MCF 10A (cell line): ENCODE data around the gene ZFP82. TPM values are rescaled to one million over a fixed set of nuclear protein-coding genes. Genes with fewer than 3 reads are reported as not detected.
A peak's percentile ranks its signal among the peaks of the same experiment; 100 is the strongest.

Source experiments
- BruUV-seq: library from RNA; stranded (reverse); fragments of 400-500 nt; replicated peaks from 2 replicates; lab custom pipeline; 2021; lab: Mats Ljungman, UMichigan
- CTCF ChIA-PET: fragments of 300-600 bp; sonication (Branson Sonifier 250); formaldehyde crosslinking; extraction: SDS; loops from one replicate; lab custom pipeline; 2021; ENCODE audit warnings: antibody characterized with exemption, inconsistent platforms; lab: Yijun Ruan, JAX
- POLR2A ChIA-PET: fragments of 300-600, 350-650 bp; sonication (Branson Sonifier 250); formaldehyde crosslinking; extraction: SDS; loops from one replicate; lab custom pipeline; 2020; ENCODE audit warnings: antibody characterized with exemption, inconsistent platforms; lab: Yijun Ruan, JAX
- DNase-seq: peaks from one replicate; pipeline ENCODE4 v3.0.0-alpha.2; 2018; ENCODE audit not compliant: unreplicated experiment
- H3K27ac Mint-ChIP-seq: one replicate; pipeline ENCODE4 v1.8.0; 2022; ENCODE audit warnings: mild to moderate bottlenecking, low read depth, mixed read lengths; ENCODE audit not compliant: unreplicated experiment
- H3K27me3 Mint-ChIP-seq: one replicate; pipeline ENCODE4 v1.8.0; 2022; ENCODE audit warnings: mixed read lengths; ENCODE audit not compliant: insufficient read depth, unreplicated experiment
- H3K36me3 Mint-ChIP-seq: one replicate; pipeline ENCODE4 v1.8.0; 2022; ENCODE audit warnings: mild to moderate bottlenecking, moderate library complexity, mixed read lengths; ENCODE audit not compliant: insufficient read depth, unreplicated experiment
- H3K4me1 Mint-ChIP-seq: one replicate; pipeline ENCODE4 v1.8.0; 2022; ENCODE audit warnings: mixed read lengths; ENCODE audit not compliant: insufficient read depth, unreplicated experiment
- H3K4me3 Mint-ChIP-seq: one replicate; pipeline ENCODE4 v1.8.0; 2022; ENCODE audit warnings: mild to moderate bottlenecking, moderate library complexity, mixed read lengths; ENCODE audit not compliant: unreplicated experiment
- H3K9me3 Mint-ChIP-seq: one replicate; pipeline ENCODE4 v1.8.0; 2022; ENCODE audit warnings: mixed read lengths; ENCODE audit not compliant: unreplicated experiment
- CTCF ChIP-seq: fragments of 200-600 bp; IDR thresholded peaks from one replicate; pipeline ENCODE4 v1.8.0; 2022; ENCODE audit warnings: antibody characterized with exemption, mild to moderate bottlenecking; ENCODE audit not compliant: unreplicated experiment
- intact Hi-C: fragments of 100-400 bp; cut with micrococcal nuclease; formaldehyde crosslinking; loops from 2 replicates; pipeline ENCODE4 v1.14.1; 2022
- total RNA-seq: library from RNA; stranded (reverse); gene quantifications from 2 replicates; pipeline ENCODE4 v1.2.3, GENCODE V29; 2022

ZFP82 gene
- total RNA-seq, 1 experiment from 2014 or later, result 0.37 TPM

- no peak for DNase-seq
- ChIA-PET CTCF (no interaction called here), POLR2A (no interaction called here)
- Mint-ChIP-seq H3K27ac (no peak overlapping the region), H3K4me1 (no peaks in the 10 kb centered on the region), H3K36me3 (no peaks in the 10 kb centered on the region), H3K27me3 (no peaks in the 10 kb centered on the region), H3K9me3 (peaks cover 7% of the 10 kb centered on the region), H3K4me3 (no peak overlapping the region)
- TF ChIP-seq CTCF, result no peak
- intact Hi-C loops, result no loop called here
- BruUV-seq, result no TSS peak
These were observed 2.7 kb upstream of the ZFP82 start for GRCh38 chr19:36420961-36421748.

GRCh38 chr19:36417752-36418286 lies 625 bp downstream of the ZFP82 start:
- TF ChIP-seq CTCF, result no peak
- BruUV-seq, result no TSS peak
- no peaks in the 10 kb centered on the region for H3K36me3 Mint-ChIP-seq
- H3K4me1 Mint-ChIP-seq, result no peaks in the 10 kb centered on the region
- H3K27me3 Mint-ChIP-seq, result no peaks in the 10 kb centered on the region
- ChIA-PET CTCF (no interaction called here), POLR2A (interaction anchor here (0.6 to 1.5 kb wide), 3 partner anchors 70 to 420 kb away, joined by 3 read pairs; no protein-coding TSS in a partner anchor)
- no peaks in the 10 kb centered on the region for H3K9me3 Mint-ChIP-seq
- H3K4me3 Mint-ChIP-seq, result peak overlapping the region; percentile 58
- intact Hi-C loops, result no loop called here
- no peak overlapping the region for H3K27ac Mint-ChIP-seq
- DNase-seq, result no peak

DNA sequence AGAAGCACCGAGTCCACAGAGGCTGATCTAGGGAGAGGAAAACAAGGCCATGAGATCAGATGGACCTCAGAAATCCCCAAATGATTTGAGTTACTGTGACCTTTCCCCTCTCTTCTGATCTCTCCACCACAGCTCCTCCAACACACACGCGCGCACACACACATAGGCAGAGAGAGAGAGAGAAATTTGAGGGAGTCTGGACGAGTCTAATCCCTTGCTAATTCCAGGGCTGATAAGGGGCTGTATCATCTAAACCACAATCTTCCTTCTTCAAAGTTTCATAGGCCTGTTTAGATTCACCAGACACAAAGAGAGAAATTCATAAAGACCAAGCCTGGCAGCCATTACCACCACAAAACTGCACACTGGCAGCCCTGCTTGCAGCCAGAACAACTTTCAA lies 8.6 kb downstream of the ZFP82 start:
- CTCF ChIA-PET, result no interaction called here
- no TSS peak for BruUV-seq
- DNase-seq, result no peak
- Mint-ChIP-seq H3K4me3 (no peak overlapping the region), H3K27me3 (no peaks in the 10 kb centered on the region), H3K27ac (no peak overlapping the region), H3K36me3 (peaks cover 6% of the 10 kb centered on the region), H3K4me1 (no peaks in the 10 kb centered on the region), H3K9me3 (peaks cover 27% of the 10 kb centered on the region)
- no peak for TF ChIP-seq CTCF
- POLR2A ChIA-PET, result no interaction called here
- intact Hi-C loops, result no loop called here

- Mint-ChIP-seq H3K9me3 (peaks cover 34% of the 10 kb centered on the region), H3K27me3 (no peaks in the 10 kb centered on the region), H3K27ac (no peak overlapping the region), H3K4me1 (no peaks in the 10 kb centered on the region), H3K4me3 (no peak overlapping the region), H3K36me3 (peaks cover 6% of the 10 kb centered on the region)
- intact Hi-C loops, result no loop called here
- no peak for DNase-seq
- ChIA-PET CTCF (interaction anchor here (0.6 kb wide), 1 partner anchor 45 kb away, joined by 3 read pairs; no protein-coding TSS in a partner anchor), POLR2A (no interaction called here)
- BruUV-seq, result no TSS peak
- no peak for TF ChIP-seq CTCF
These were observed 10.3 kb downstream of the ZFP82 start for GRCh38 chr19:36408101-36408500.
